H1 (cell line): ENCODE measurements around the gene PSMB11. TPM values are rescaled to one million over a fixed set of nuclear protein-coding genes. Genes with fewer than 3 reads are reported as not detected.

ENCODE experiments used
- CTCF ChIA-PET: fragments of 300-600 bp; sonication (Branson Sonifier 250); formaldehyde crosslinking; loops from one replicate; lab custom pipeline; 2021; ENCODE audit not compliant: partially characterized antibody; lab: Charles Lee
- POLR2A ChIA-PET: fragments of 300-600 bp; sonication (Branson Sonifier 250); formaldehyde crosslinking; loops from one replicate; lab custom pipeline; 2021; ENCODE audit warnings: inconsistent platforms; ENCODE audit not compliant: partially characterized antibody; lab: Charles Lee
- DNase-seq, 2 experiments: peaks; one replicate each; pipeline versions ENCODE4 v3.0.0 to v3.0.0-alpha.2; 2010 to 2022; ENCODE audit warnings: low spot score in 2 of 2, low read depth in 1 of 2, mixed read lengths in 1 of 2
- FAIRE-seq: peaks from 2 replicates; lab custom pipeline; 2011; peaks lifted over from hg19 to GRCh38; lab: Jason Lieb, UNC
- H2AFZ ChIP-seq: 2 replicates; pipeline ENCODE4 v1.8.1; 2012; ENCODE audit warnings: low read length, inconsistent platforms
- H2AK5ac ChIP-seq: 2 replicates; pipeline ENCODE4 v1.6.1; 2013; ENCODE audit warnings: low read depth, low read length
- H2BK120ac ChIP-seq: replicated peaks from 2 replicates; pipeline ENCODE3; 2013; ENCODE audit warnings: low read depth, low read length, inconsistent platforms
- H2BK12ac ChIP-seq: 2 replicates; pipeline ENCODE4 v1.6.1; 2013; ENCODE audit warnings: low read depth, low read length
- H2BK15ac ChIP-seq: 2 replicates; pipeline ENCODE4 v1.6.1; 2013; ENCODE audit warnings: low read length
- H2BK20ac ChIP-seq: 2 replicates; pipeline ENCODE4 v1.6.1; 2013; ENCODE audit warnings: low read length
- H2BK5ac ChIP-seq: 2 replicates; pipeline ENCODE4 v1.6.1; 2013; ENCODE audit warnings: low read depth, low read length
- H3K14ac ChIP-seq: 2 replicates; pipeline ENCODE4 v1.6.1; 2013; ENCODE audit warnings: inconsistent platforms; ENCODE audit not compliant: insufficient read length
- H3K18ac ChIP-seq: 2 replicates; pipeline ENCODE4 v1.6.1; 2013; ENCODE audit warnings: low read length; ENCODE audit errors: extremely low read depth
- H3K23ac ChIP-seq: 2 replicates; pipeline ENCODE4 v1.6.1; 2013; ENCODE audit warnings: inconsistent platforms; ENCODE audit not compliant: insufficient read length
- H3K23me2 ChIP-seq: 2 replicates; pipeline ENCODE4 v1.6.1; 2013; ENCODE audit warnings: low read depth, low read length
- H3K27ac ChIP-seq: 2 replicates; pipeline ENCODE4 v1.6.1; 2011; ENCODE audit warnings: low read depth, low read length, inconsistent platforms
- H3K27me3 ChIP-seq, 4 experiments: replicated peaks in 1 of 4; 1 replicate in 1 of 4; 2 replicates in 3 of 4; pipeline versions ENCODE4 v1.6.1 to v1.8.1; 2011 to 2013; ENCODE audit warnings: low read length in 3 of 4, mild to moderate bottlenecking in 3 of 4, inconsistent platforms in 2 of 4, mixed read lengths in 2 of 4, moderate library complexity in 1 of 4; ENCODE audit not compliant: control insufficient read depth in 3 of 4, insufficient read depth in 3 of 4; ENCODE audit errors: extremely low read depth in 1 of 4
- H3K36me3 ChIP-seq, 4 experiments: 2 replicates each; pipeline versions ENCODE4 v1.6.1 to v1.8.1; 2011 to 2013; ENCODE audit warnings: mild to moderate bottlenecking in 4 of 4, low read length in 3 of 4, moderate library complexity in 2 of 4, control low read depth in 1 of 4, inconsistent platforms in 1 of 4; ENCODE audit not compliant: insufficient read depth in 4 of 4, control insufficient read depth in 2 of 4
- H3K4ac ChIP-seq: replicated peaks from 2 replicates; pipeline ENCODE3; 2013; ENCODE audit warnings: low read length, low read depth, mixed read lengths, inconsistent platforms; ENCODE audit not compliant: insufficient read length
- H3K4me1 ChIP-seq, 4 experiments: replicated peaks in 1 of 4; 1 replicate in 1 of 4; 2 replicates in 3 of 4; pipeline versions ENCODE4 v1.6.1 to v1.8.1; 2011 to 2013; ENCODE audit warnings: low read length in 3 of 4, inconsistent platforms in 2 of 4, mixed read lengths in 1 of 4; ENCODE audit not compliant: insufficient read depth in 4 of 4, control insufficient read depth in 3 of 4
- H3K4me2 ChIP-seq, 2 experiments: 2 replicates each; pipeline versions ENCODE4 v1.6.1 to v1.8.1; 2011 to 2013; ENCODE audit warnings: low read depth in 2 of 2, low read length in 2 of 2, control low read depth in 1 of 2, inconsistent platforms in 1 of 2, mild to moderate bottlenecking in 1 of 2; ENCODE audit not compliant: insufficient read depth in 1 of 2
- H3K4me3 ChIP-seq, 4 experiments: fragments of 200-600, 300-600 bp in 1 of 4; sonication (generic), shearing (Covaris generic), sonication (Bioruptor Twin) in 1 of 4; 2 replicates each; pipeline versions ENCODE4 v1.5.1 to v1.8.1; 2011 to 2016; ENCODE audit warnings: low read length in 4 of 4, low read depth in 3 of 4, control low read depth in 2 of 4, inconsistent platforms in 2 of 4, mild to moderate bottlenecking in 2 of 4, mixed read lengths in 1 of 4, moderate library complexity in 1 of 4; ENCODE audit not compliant: insufficient read depth in 2 of 4; ENCODE audit errors: extremely low read depth in 1 of 4
- H3K56ac ChIP-seq: replicated peaks from 2 replicates; pipeline ENCODE3; 2013; ENCODE audit warnings: low read depth, mild to moderate bottlenecking, mixed read lengths, low read length, inconsistent platforms; ENCODE audit not compliant: insufficient read length
- H3K79me1 ChIP-seq: 2 replicates; pipeline ENCODE4 v1.6.1; 2013; ENCODE audit warnings: low read depth, low read length, control low read depth
- H3K79me2 ChIP-seq, 2 experiments: 2 replicates each; pipeline versions ENCODE4 v1.6.1 to v1.8.1; 2012 to 2013; ENCODE audit warnings: low read length in 2 of 2, mild to moderate bottlenecking in 2 of 2, inconsistent platforms in 1 of 2; ENCODE audit not compliant: insufficient read depth in 2 of 2, control insufficient read depth in 1 of 2
- H3K9ac ChIP-seq, 4 experiments: replicated peaks in 1 of 4; 1 replicate in 1 of 4; 2 replicates in 3 of 4; pipeline versions ENCODE4 v1.6.1 to v1.8.1; 2011 to 2013; ENCODE audit warnings: low read depth in 3 of 4, low read length in 3 of 4, control low read depth in 2 of 4, mild to moderate bottlenecking in 2 of 4, moderate library complexity in 2 of 4, inconsistent platforms in 1 of 4; ENCODE audit errors: extremely low read depth in 1 of 4
- H3K9me3 ChIP-seq, 2 experiments: 2 replicates each; pipeline versions ENCODE4 v1.6.1 to v1.8.1; 2012 to 2013; ENCODE audit warnings: mild to moderate bottlenecking in 2 of 2, moderate library complexity in 2 of 2, control low read depth in 1 of 2, inconsistent platforms in 1 of 2, low read depth in 1 of 2, low read length in 1 of 2, mixed read lengths in 1 of 2; ENCODE audit not compliant: insufficient read depth in 2 of 2
- H4K20me1 ChIP-seq, 2 experiments: replicated peaks in 1 of 2; 2 replicates each; pipeline versions ENCODE3 to v1.8.1; 2011 to 2013; ENCODE audit warnings: inconsistent platforms in 2 of 2, low read length in 2 of 2, mild to moderate bottlenecking in 1 of 2; ENCODE audit not compliant: insufficient read depth in 2 of 2, control insufficient read depth in 1 of 2
- H4K5ac ChIP-seq: 2 replicates; pipeline ENCODE4 v1.6.1; 2013; ENCODE audit warnings: low read length, low read depth, mixed read lengths, inconsistent platforms; ENCODE audit not compliant: insufficient read length
- H4K8ac ChIP-seq: 2 replicates; pipeline ENCODE4 v1.8.0; 2013; ENCODE audit warnings: mild to moderate bottlenecking, moderate library complexity, low read length, inconsistent platforms; ENCODE audit not compliant: insufficient read depth; ENCODE audit errors: extremely low read depth
- H4K91ac ChIP-seq: replicated peaks from 2 replicates; pipeline ENCODE3; 2013; ENCODE audit warnings: low read length, mixed read lengths, inconsistent platforms; ENCODE audit not compliant: insufficient read length
- CBX5 ChIP-seq: fragments of 300-800, 300-1000 bp; sonication (generic); IDR thresholded peaks from 2 replicates; pipeline ENCODE4 v1.7.1; 2016; ENCODE audit warnings: antibody characterized with exemption, low read length, low read depth
- EGR1 ChIP-seq: IDR thresholded peaks from 2 replicates; pipeline ENCODE4 v1.6.1; 2011; ENCODE audit warnings: low read depth, low read length, borderline replicate concordance
- FOSL1 ChIP-seq: IDR thresholded peaks from 2 replicates; pipeline ENCODE4 v1.6.1; 2011; ENCODE audit warnings: mild to moderate bottlenecking, low read depth, low read length, moderate library complexity; ENCODE audit not compliant: insufficient read depth
- HDAC2 ChIP-seq, 2 experiments: fragments of 300-600 bp in 1 of 2; sonication (generic) in 1 of 2; IDR thresholded peaks; 2 replicates each; pipeline ENCODE4 v1.6.1; 2011 to 2012; ENCODE audit warnings: low read depth in 2 of 2, low read length in 2 of 2, mild to moderate bottlenecking in 2 of 2, moderate library complexity in 2 of 2, borderline replicate concordance in 1 of 2, inconsistent platforms in 1 of 2
- KDM5A ChIP-seq: fragments of 200-600 bp; IDR thresholded peaks from 2 replicates; pipeline ENCODE4 v1.7.1; 2012; ENCODE audit warnings: mild to moderate bottlenecking, low read length, inconsistent platforms, mixed read lengths
- POLR2AphosphoS5 ChIP-seq: IDR thresholded peaks from 2 replicates; pipeline ENCODE4 v1.6.1; 2011; ENCODE audit warnings: low read depth, low read length
- POU5F1 ChIP-seq: IDR thresholded peaks from 2 replicates; pipeline ENCODE4 v1.6.1; 2011; ENCODE audit warnings: low read depth, mild to moderate bottlenecking, low read length, moderate library complexity
- RFX5 ChIP-seq: IDR thresholded peaks from 2 replicates; pipeline ENCODE4 v1.6.1; 2011; ENCODE audit warnings: low read depth, low read length, improper control_type of control experiment, borderline replicate concordance
- SIX5 ChIP-seq: IDR thresholded peaks from 2 replicates; pipeline ENCODE4 v1.6.1; 2011; ENCODE audit warnings: mild to moderate bottlenecking, low read depth, low read length
- SUZ12 ChIP-seq: fragments of 200-600 bp; sonication (generic); IDR thresholded peaks from 2 replicates; pipeline ENCODE4 v1.6.1; 2012; ENCODE audit warnings: mild to moderate bottlenecking, inconsistent platforms, low read length, moderate library complexity, mixed read lengths
- TAF1 ChIP-seq: IDR thresholded peaks from 2 replicates; pipeline ENCODE4 v1.6.1; 2011; ENCODE audit warnings: mild to moderate bottlenecking, low read depth, low read length
- TCF12 ChIP-seq: IDR thresholded peaks from 2 replicates; pipeline ENCODE4 v1.6.1; 2011; ENCODE audit warnings: low read depth, mild to moderate bottlenecking, low read length
- whole genome bisulfite sequencing, 2 experiments: shearing (Covaris generic) in 1 of 2; methylation state at CpG; one replicate each; pipeline versions ENCODE4 v1.1.6 to v1.1.7; 2013 to 2015; ENCODE audit warnings: low lambda C conversion rate in 2 of 2, mixed read lengths in 2 of 2, inconsistent platforms in 1 of 2, low coverage in 1 of 2, missing lambda C conversion rate in 1 of 2; ENCODE audit not compliant: insufficient replicate concordance in 2 of 2, insufficient coverage in 1 of 2, insufficient read length in 1 of 2; ENCODE audit errors: extremely low coverage in 1 of 2, missing lambda C conversion rate in 1 of 2; 5-methylcytosine and 5-hydroxymethylcytosine counted together
- polyA plus RNA-seq, 7 experiments: library from polyadenylated mRNA; depleted of rRNA in 3 of 7; stranded (reverse) in 5 of 7; unstranded in 2 of 7; fragments of >200 nt in 5 of 7; fragments of 200-250 nt in 2 of 7; gene quantifications; 1 replicate in 5 of 7; 2 replicates in 1 of 7; 4 replicates in 1 of 7; pipeline versions ENCODE4 v1.2.1 to v1.2.3, GENCODE V29; 2011 to 2013; ENCODE audit warnings: missing spikeins in 2 of 7, mixed read lengths in 2 of 7
- total RNA-seq: library from RNA; stranded (reverse); fragmentation: NEBNext Ultra II Directional; extraction: Animal tissue kit (Norgen Biotek cat#: 25700); gene quantifications from 2 replicates; pipeline ENCODE4 v1.2.1, GENCODE V29; 2021

PSMB11 gene
- total and polyA plus RNA-seq, 2 of the 8 experiments (the other 6 are each of a cell fraction or from before 2014, with no cell fraction given) = not detected

DNA sequence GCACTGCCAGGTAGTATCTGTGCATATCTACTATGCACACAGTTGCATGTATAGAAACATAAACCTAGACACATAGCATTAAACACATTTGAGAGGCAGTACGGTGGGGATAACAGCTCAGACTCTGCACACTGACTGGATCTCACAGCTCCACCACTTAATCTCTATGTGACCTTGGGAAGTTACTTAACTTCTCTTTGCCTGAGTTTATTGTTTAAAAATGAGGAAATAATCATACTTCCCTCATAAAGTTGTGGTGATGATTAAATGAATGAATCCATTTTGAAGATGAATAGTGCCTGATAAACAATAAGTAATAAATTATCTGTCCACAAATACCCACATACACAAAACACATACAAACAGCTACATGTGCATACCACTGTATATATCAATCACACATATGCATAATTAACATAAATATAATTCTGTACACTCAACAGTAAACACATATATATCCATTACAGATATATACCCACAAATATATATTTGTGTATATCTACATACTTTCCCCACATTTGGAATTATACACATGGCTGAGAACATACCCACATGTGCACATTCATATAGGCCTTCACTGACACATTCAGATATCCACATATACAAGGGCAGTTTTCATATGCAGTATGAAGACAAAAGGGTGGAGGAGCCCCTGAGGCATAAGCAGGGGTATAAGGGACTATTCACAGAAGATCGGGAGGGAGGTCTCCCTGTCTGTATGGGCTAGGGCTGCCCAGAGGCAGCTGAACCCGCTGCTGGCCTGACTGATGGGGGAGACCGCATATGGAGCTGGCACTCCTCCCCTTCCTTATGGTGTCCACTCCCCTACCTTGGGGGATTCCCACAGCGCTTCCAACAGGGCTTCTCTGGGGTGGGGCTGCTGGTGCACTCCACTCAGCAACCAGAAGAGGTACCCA lies 9.4 kb downstream of the PSMB11 start:
- H2BK15ac ChIP-seq = no peak overlapping the region
- H3K23me2 ChIP-seq = peaks cover 3% of the 10 kb centered on the region; the same call in 1 of the 2 replicates
- H3K18ac ChIP-seq = no peak overlapping the region
- POLR2A ChIA-PET = interaction anchor here (0.9 to 2.4 kb wide), 8 partner anchors 12 to 69 kb away, joined by 3 to 8 read pairs (median 5); partner anchors contain the start of gene AJUBA
- no peak overlapping the region for H2BK20ac ChIP-seq
- no peak overlapping the region for H2AK5ac ChIP-seq
- no peak overlapping the region for H3K4ac ChIP-seq
- H2AFZ ChIP-seq = no peak overlapping the region
- H3K79me1 ChIP-seq = no peaks in the 10 kb centered on the region
- no peak overlapping the region for H2BK5ac ChIP-seq
- H3K79me2 ChIP-seq = no peaks in the 10 kb centered on the region
- H3K9ac ChIP-seq = no peak overlapping the region
- peaks cover 0 to 7% (median 4%) of the 10 kb centered on the region in 4 experiments; a peak in 5 of 7 replicates for H3K4me1 ChIP-seq
- no peak overlapping the region for H3K4me3 ChIP-seq
- H3K27ac ChIP-seq = no peak overlapping the region
- CTCF ChIA-PET = interaction anchor here (0.5 to 29.2 kb wide), 22 partner anchors 9 to 121 kb away, joined by 3 to 785 read pairs (median 4); partner anchors contain the start of genes AJUBA and PSMB11
- no peak overlapping the region for H3K14ac ChIP-seq
- no peak overlapping the region for H4K8ac ChIP-seq
- WGBS, 2 experiments = 91% methylated on average over 5 of the region's 5 CpGs; no CpG with 5 or more reads in 1 of the 2 experiments
- H3K56ac ChIP-seq = no peak overlapping the region
- H3K23ac ChIP-seq = no peak overlapping the region
- H3K9me3 ChIP-seq = no peaks in the 10 kb centered on the region
- H4K91ac ChIP-seq = no peak overlapping the region
- no peak overlapping the region for H4K5ac ChIP-seq
- no peak for DNase-seq
- H3K27me3 ChIP-seq = no peaks in the 10 kb centered on the region
- no peak overlapping the region for H2BK120ac ChIP-seq
- no peak overlapping the region for H2BK12ac ChIP-seq
- no peak overlapping the region for H3K4me2 ChIP-seq
- H4K20me1 ChIP-seq = peaks cover 0 to 2% of the 10 kb centered on the region in 2 experiments
- H3K36me3 ChIP-seq = peaks cover 0 to 10% (median 3%) of the 10 kb centered on the region in 4 experiments; a peak in 5 of 8 replicates
- FAIRE-seq = no peak
- no peak for TF ChIP-seq EGR1
- no peak for TF ChIP-seq TCF12
- TF ChIP-seq SUZ12 = no peak
- no peak for TF ChIP-seq POLR2AphosphoS5
- no peak for TF ChIP-seq FOSL1
- no peak for TF ChIP-seq HDAC2 (IDR thresholded peaks at IDR 0.05; ENCODE audit: borderline replicate concordance in 1 of 2, low read depth in 2 of 2, low read length in 2 of 2)
- TF ChIP-seq CBX5 = no peak
- TF ChIP-seq POU5F1 = no peak
- no peak for TF ChIP-seq TAF1
- no peak for TF ChIP-seq KDM5A
- no peak for TF ChIP-seq RFX5
- TF ChIP-seq SIX5 = no peak
